Ishikawa (cell line): ENCODE data around the gene TGFBRAP1.

Experiments used
- CEBPB ChIP-seq: IDR thresholded peaks from 2 replicates; pipeline ENCODE4 v1.6.1; 2012
- CREB1 ChIP-seq: IDR thresholded peaks from 2 replicates; pipeline ENCODE4 v1.6.1; 2012; ENCODE audit warnings: low read depth
- EGR1 ChIP-seq: IDR thresholded peaks from 2 replicates; pipeline ENCODE4 v1.6.1; 2012
- EP300 ChIP-seq: IDR thresholded peaks from 2 replicates; pipeline ENCODE4 v1.6.1; 2012; ENCODE audit warnings: borderline replicate concordance
- FOXM1 ChIP-seq: IDR thresholded peaks from 2 replicates; pipeline ENCODE4 v1.6.1; 2012; ENCODE audit warnings: low read depth, borderline replicate concordance
- NFIC ChIP-seq: IDR thresholded peaks from 2 replicates; pipeline ENCODE4 v1.6.1; 2012
- RAD21 ChIP-seq: IDR thresholded peaks from 2 replicates; pipeline ENCODE4 v1.6.1; 2012; ENCODE audit warnings: low read depth
- TAF1 ChIP-seq: IDR thresholded peaks from 2 replicates; pipeline ENCODE4 v1.6.1; 2012; ENCODE audit warnings: low read depth, mild to moderate bottlenecking
- TCF12 ChIP-seq: IDR thresholded peaks from 2 replicates; pipeline ENCODE4 v1.6.1; 2012; ENCODE audit warnings: low read depth
- TEAD4 ChIP-seq: IDR thresholded peaks from 2 replicates; pipeline ENCODE4 v1.6.1; 2012
- YY1 ChIP-seq: IDR thresholded peaks from 2 replicates; pipeline ENCODE4 v1.6.1; 2012; ENCODE audit warnings: low read depth
- ZBTB7A ChIP-seq: IDR thresholded peaks from 2 replicates; pipeline ENCODE4 v1.6.1; 2012; ENCODE audit warnings: low read depth
- TF ChIP-seq, protein P1 (sequence below): IDR thresholded peaks from 2 replicates; pipeline ENCODE4 v1.6.1; 2012; ENCODE audit warnings: low read depth, mild to moderate bottlenecking
- TF ChIP-seq, protein P2 (sequence below): IDR thresholded peaks from 2 replicates; pipeline ENCODE4 v1.6.1; 2012
- TF ChIP-seq, protein P3 (sequence below): IDR thresholded peaks from 2 replicates; pipeline ENCODE4 v1.6.1; 2012

TGFBRAP1 gene

DNA sequence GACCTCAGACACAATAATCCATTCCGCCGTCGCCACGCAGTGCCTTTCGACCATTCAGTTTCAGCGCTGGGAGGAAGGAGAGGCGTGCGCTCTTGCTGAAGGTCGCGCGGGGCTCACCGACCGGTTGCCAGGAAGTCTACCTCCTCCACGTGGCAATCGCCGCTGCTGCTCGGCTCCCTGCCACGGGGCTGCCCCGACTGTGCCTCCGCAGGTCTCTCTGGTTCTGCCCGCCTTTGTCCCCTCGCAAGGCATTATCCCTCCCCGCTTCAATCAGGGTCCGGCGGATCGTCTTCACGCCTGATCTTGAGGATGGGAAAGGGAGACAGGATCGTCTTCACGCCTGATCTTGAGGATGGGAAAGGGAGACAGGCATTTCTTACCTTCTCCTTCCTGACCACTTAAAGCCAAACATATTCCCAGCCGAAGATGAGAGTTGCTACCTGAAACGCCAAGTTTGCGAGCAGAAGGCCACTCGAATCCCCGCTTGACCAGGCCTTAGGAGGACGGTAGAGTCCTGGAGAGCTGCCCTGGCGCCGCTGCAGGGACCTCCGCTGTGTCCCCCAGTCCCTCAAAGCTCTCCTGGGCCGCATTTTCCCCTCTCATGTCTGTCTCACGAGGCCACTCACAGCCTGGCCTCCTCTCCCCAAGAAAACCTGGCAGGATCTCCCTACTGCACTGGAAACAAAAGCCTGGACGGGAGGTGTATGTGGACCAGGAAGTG lies 92.3 kb downstream of the TGFBRAP1 start:
- TF ChIP-seq ZBTB7A = no peak
- TF ChIP-seq, protein P1, sequence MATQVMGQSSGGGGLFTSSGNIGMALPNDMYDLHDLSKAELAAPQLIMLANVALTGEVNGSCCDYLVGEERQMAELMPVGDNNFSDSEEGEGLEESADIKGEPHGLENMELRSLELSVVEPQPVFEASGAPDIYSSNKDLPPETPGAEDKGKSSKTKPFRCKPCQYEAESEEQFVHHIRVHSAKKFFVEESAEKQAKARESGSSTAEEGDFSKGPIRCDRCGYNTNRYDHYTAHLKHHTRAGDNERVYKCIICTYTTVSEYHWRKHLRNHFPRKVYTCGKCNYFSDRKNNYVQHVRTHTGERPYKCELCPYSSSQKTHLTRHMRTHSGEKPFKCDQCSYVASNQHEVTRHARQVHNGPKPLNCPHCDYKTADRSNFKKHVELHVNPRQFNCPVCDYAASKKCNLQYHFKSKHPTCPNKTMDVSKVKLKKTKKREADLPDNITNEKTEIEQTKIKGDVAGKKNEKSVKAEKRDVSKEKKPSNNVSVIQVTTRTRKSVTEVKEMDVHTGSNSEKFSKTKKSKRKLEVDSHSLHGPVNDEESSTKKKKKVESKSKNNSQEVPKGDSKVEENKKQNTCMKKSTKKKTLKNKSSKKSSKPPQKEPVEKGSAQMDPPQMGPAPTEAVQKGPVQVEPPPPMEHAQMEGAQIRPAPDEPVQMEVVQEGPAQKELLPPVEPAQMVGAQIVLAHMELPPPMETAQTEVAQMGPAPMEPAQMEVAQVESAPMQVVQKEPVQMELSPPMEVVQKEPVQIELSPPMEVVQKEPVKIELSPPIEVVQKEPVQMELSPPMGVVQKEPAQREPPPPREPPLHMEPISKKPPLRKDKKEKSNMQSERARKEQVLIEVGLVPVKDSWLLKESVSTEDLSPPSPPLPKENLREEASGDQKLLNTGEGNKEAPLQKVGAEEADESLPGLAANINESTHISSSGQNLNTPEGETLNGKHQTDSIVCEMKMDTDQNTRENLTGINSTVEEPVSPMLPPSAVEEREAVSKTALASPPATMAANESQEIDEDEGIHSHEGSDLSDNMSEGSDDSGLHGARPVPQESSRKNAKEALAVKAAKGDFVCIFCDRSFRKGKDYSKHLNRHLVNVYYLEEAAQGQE = no peak
- no peak for TF ChIP-seq YY1
- no peak for TF ChIP-seq TEAD4
- no peak for TF ChIP-seq TCF12
- no peak for TF ChIP-seq TAF1
- TF ChIP-seq FOXM1 = no peak
- no peak for TF ChIP-seq EGR1
- TF ChIP-seq CEBPB = no peak
- no peak for TF ChIP-seq NFIC
- TF ChIP-seq EP300 = no peak
- no peak for TF ChIP-seq RAD21
- TF ChIP-seq CREB1 = no peak
- TF ChIP-seq, protein P2, sequence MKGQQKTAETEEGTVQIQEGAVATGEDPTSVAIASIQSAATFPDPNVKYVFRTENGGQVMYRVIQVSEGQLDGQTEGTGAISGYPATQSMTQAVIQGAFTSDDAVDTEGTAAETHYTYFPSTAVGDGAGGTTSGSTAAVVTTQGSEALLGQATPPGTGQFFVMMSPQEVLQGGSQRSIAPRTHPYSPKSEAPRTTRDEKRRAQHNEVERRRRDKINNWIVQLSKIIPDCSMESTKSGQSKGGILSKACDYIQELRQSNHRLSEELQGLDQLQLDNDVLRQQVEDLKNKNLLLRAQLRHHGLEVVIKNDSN = no peak
- TF ChIP-seq, protein P3, sequence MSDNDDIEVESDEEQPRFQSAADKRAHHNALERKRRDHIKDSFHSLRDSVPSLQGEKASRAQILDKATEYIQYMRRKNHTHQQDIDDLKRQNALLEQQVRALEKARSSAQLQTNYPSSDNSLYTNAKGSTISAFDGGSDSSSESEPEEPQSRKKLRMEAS = no peak

DNA sequence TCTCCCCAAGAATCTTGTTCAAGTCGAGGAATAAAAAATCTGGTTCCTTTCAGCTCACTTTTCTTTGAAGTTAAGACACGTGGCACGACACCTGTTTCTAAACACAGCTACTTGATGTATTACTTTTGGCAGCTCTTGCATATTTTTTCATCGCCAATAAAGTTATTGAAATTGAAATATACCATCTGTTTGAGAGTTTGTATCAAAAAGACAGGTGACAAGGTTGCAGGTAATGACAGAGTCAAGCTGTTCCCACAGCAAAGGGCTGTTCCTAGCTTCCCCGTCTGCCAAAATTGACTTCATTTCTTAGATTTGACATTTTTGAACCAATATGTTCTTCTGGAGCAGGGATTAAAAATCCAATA lies 93.5 kb downstream of the TGFBRAP1 start:
- TF ChIP-seq TAF1 (no peak), EP300 (no peak), NFIC (no peak), RAD21 (no peak)
- TF ChIP-seq, protein P3 = no peak

DNA sequence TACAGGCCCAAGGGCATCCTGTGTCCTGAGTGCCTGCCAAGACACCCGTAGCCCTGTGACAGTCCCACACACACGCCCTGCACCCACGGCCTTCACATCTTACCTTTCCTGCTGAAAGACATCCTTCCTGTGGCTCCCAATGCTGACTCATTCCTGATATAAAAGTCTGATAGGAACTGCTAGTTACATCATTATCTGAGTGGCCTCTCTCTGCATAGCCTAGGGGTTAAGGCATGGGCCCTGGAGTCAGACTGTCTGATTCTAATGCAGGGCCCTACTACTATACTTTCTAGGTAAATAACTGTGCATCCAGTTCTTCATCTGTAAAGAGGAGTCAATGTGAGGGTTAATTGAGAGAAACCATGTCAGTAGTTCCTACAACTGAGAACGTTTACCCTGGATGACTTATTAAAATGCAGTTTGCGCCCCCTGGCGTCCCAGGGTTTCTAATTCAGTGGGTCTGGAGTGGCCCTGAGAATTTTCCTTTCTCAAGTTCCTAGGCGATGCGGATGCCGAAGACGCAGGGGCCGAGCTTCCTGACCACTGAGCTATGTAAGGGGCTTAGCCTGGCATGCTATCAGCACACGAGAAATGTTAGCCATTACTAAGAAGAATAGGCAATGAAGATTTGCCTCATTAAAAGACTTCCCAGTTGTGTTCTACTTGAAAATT lies 94.0 kb downstream of the TGFBRAP1 start:
- no peak for TF ChIP-seq FOXM1
- peak; percentile 76 for TF ChIP-seq RAD21

DNA sequence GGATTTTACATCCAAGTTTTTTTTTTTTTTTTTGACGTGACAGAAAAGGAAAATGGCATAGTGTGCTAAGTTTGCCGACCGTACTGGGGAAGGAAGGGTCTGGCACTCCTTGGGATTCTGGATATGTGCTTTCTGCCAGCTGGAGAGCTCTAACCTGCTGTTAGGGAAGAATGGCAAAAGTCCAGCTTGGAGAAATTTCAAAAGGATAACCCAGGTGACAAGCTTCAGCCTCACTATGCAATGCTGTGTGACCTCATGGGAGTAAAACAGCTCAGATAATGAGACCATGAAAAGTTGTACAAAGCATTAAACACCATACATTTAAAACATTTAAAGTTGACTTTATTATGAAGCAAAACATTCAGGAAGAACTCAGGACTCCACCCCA lies 98.3 kb downstream of the TGFBRAP1 start:
- TF ChIP-seq EP300 (no peak), ZBTB7A (no peak), CEBPB (no peak), RAD21 (no peak), CREB1 (no peak), EGR1 (no peak), FOXM1 (no peak), TEAD4 (no peak), NFIC (no peak), YY1 (no peak), TCF12 (no peak), TAF1 (no peak)
- TF ChIP-seq, protein P2 = no peak
- TF ChIP-seq, protein P3 = no peak
- TF ChIP-seq, protein P1 = no peak

DNA sequence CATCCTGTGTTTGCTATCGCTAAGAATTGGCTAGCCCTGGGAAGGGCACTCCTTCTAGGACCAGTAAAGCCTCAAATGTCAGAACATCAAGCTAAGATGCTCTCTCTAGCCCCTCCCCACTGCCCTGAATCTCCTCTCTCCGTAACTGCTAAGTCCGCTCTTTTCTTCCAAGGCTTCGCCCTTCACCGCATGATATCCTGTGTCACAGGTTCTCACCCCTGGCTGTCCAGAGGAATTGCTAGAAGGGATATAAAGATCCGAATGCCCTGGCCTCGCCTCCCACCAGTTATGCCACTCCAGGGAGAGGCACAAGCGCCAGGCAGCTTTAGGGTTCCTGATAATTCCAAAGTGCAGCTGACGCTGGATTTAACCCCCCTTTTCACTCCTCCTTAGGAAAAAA lies 105.1 kb downstream of the TGFBRAP1 start:
- TF ChIP-seq CEBPB = no peak
- TF ChIP-seq TCF12 = no peak
- TF ChIP-seq FOXM1 = no peak
- no peak for TF ChIP-seq CREB1
- TF ChIP-seq NFIC = no peak
- no peak for TF ChIP-seq EGR1
- TF ChIP-seq EP300 = no peak
- TF ChIP-seq YY1 = no peak
- TF ChIP-seq, protein P2 = no peak
- TF ChIP-seq, protein P3 = no peak
- no peak for TF ChIP-seq TEAD4
